ENCODE results near the gene CDKN1C.

Gene CDKN1C

GRCh38 chr11:2837651-2838050 is 47.9 kb downstream of the CDKN1C start:
- DNase-seq (ENCODE audit: low read depth, low spot score) = no peak
- H3K4me3 ChIP-seq (ENCODE audit: low read depth, low read length) = no peak overlapping the region
- no peak for TF ChIP-seq CTCF (IDR thresholded peaks at IDR 0.05; ENCODE audit: low read depth, low read length)
- in situ Hi-C loops (cut with HindIII; ENCODE audit: low sequenced_read_pairs) = no loop called here

- no peak for DNase-seq (ENCODE audit: low read depth, low spot score)
- peak; percentile 16 for TF ChIP-seq CTCF (IDR thresholded peaks at IDR 0.05; ENCODE audit: low read depth, low read length)
- in situ Hi-C loops (cut with HindIII; ENCODE audit: low sequenced_read_pairs) = no loop called here
- H3K4me3 ChIP-seq (ENCODE audit: low read depth, low read length) = no peak overlapping the region
Observed at GRCh38 chr11:2837096-2837601, 48.4 kb downstream of the CDKN1C start.

GRCh38 chr11:2836315-2837095 is 49.1 kb downstream of the CDKN1C start:
- DNase-seq (ENCODE audit: low read depth, low spot score) = no peak
- in situ Hi-C loops (cut with HindIII; ENCODE audit: low sequenced_read_pairs) = no loop called here
- no peak overlapping the region for H3K4me3 ChIP-seq (ENCODE audit: low read depth, low read length)
- TF ChIP-seq CTCF (IDR thresholded peaks at IDR 0.05; ENCODE audit: low read depth, low read length) = no peak

- no peak for TF ChIP-seq CTCF (IDR thresholded peaks at IDR 0.05; ENCODE audit: low read depth, low read length)
- H3K4me3 ChIP-seq (ENCODE audit: low read depth, low read length) = no peak overlapping the region
- DNase-seq (ENCODE audit: low read depth, low spot score) = no peak
- in situ Hi-C loops (cut with HindIII; ENCODE audit: low sequenced_read_pairs) = no loop called here
Observed at GRCh38 chr11:2835751-2836150, 49.8 kb downstream of the CDKN1C start.

- peak; percentile 61 for DNase-seq (ENCODE audit: low read depth, low spot score)
- no peak overlapping the region for H3K4me3 ChIP-seq (ENCODE audit: low read depth, low read length)
- TF ChIP-seq CTCF (IDR thresholded peaks at IDR 0.05; ENCODE audit: low read depth, low read length) = no peak
- in situ Hi-C loops (cut with HindIII; ENCODE audit: low sequenced_read_pairs) = no loop called here
Observed at GRCh38 chr11:2835296-2835695, 50.3 kb downstream of the CDKN1C start.

- no peak for TF ChIP-seq CTCF (IDR thresholded peaks at IDR 0.05; ENCODE audit: low read depth, low read length)
- in situ Hi-C loops (cut with HindIII; ENCODE audit: low sequenced_read_pairs) = no loop called here
- no peak overlapping the region for H3K4me3 ChIP-seq (ENCODE audit: low read depth, low read length)
- DNase-seq (ENCODE audit: low read depth, low spot score) = no peak
Observed at GRCh38 chr11:2834503-2835273, 50.9 kb downstream of the CDKN1C start.
